CD4-positive, alpha-beta T cell (primary cell): ENCODE measurements around the gene IQCM. TPM values are rescaled to one million over a fixed set of nuclear protein-coding genes. Genes with fewer than 3 reads are reported as not detected.

Experiments
- ATAC-seq: fragments of 200-7000 bp; cut with Tn5 transposase; one replicate; pipeline ENCODE4 v1.10.0; 2022; ENCODE audit warnings: mild to moderate bottlenecking; ENCODE audit not compliant: poor library complexity
- CTCF ChIA-PET: fragments of 350-600 bp; sonication (Branson Sonifier 250); formaldehyde crosslinking; loops from one replicate; lab custom pipeline; 2021; ENCODE audit warnings: antibody characterized with exemption, inconsistent platforms; lab: Charles Lee
- POLR2A ChIA-PET: fragments of 350-600 bp; sonication (Branson Sonifier 250); formaldehyde crosslinking; loops from one replicate; lab custom pipeline; 2021; ENCODE audit warnings: antibody characterized with exemption, inconsistent platforms; lab: Charles Lee
- DNase-seq, 14 experiments: peaks; one replicate each; pipeline ENCODE4 v3.0.0-alpha.2; 2013 to 2020; ENCODE audit warnings: mixed read lengths in 2 of 14
- H3K27ac ChIP-seq, 2 donors: one replicate each; pipeline versions ENCODE4 v1.5.1 to v1.7.0; 2013; ENCODE audit warnings: low read length in 2 of 2, low read depth in 1 of 2, mild to moderate bottlenecking in 1 of 2
- H3K27me3 ChIP-seq, 2 experiments: 1 replicate in 1 of 2; 2 replicates in 1 of 2; pipeline versions ENCODE4 v1.6.1 to v1.7.0; 2013; ENCODE audit warnings: low read length in 2 of 2, control low read depth in 1 of 2, mild to moderate bottlenecking in 1 of 2, moderate library complexity in 1 of 2; ENCODE audit not compliant: insufficient read depth in 2 of 2, control insufficient read depth in 1 of 2
- H3K36me3 ChIP-seq: one replicate; pipeline ENCODE4 v1.6.1; 2013; ENCODE audit warnings: low read length, control low read depth; ENCODE audit not compliant: insufficient read depth
- H3K4me1 ChIP-seq: one replicate; pipeline ENCODE4 v1.6.1; 2013; ENCODE audit warnings: low read length, control low read depth; ENCODE audit not compliant: insufficient read depth
- H3K4me3 ChIP-seq: one replicate; pipeline ENCODE4 v1.5.1; 2013; ENCODE audit warnings: mild to moderate bottlenecking, low read length, moderate library complexity
- H3K9me3 ChIP-seq, 2 experiments: 1 replicate in 1 of 2; 2 replicates in 1 of 2; pipeline versions ENCODE4 v1.6.1 to v1.7.0; 2013; ENCODE audit warnings: low read length in 2 of 2, mild to moderate bottlenecking in 2 of 2, control low read depth in 1 of 2, moderate library complexity in 1 of 2; ENCODE audit not compliant: control insufficient read depth in 1 of 2, insufficient read depth in 1 of 2
- H3K27ac Mint-ChIP-seq: one replicate; pipeline ENCODE4 v1.8.0; 2020; ENCODE audit warnings: mixed read lengths
- H3K27me3 Mint-ChIP-seq: one replicate; pipeline ENCODE4 v1.8.0; 2021; ENCODE audit warnings: mixed read lengths
- H3K36me3 Mint-ChIP-seq: one replicate; pipeline ENCODE4 v1.8.0; 2021; ENCODE audit warnings: low read depth, mixed read lengths
- H3K4me1 Mint-ChIP-seq: one replicate; pipeline ENCODE4 v1.8.0; 2021; ENCODE audit warnings: low read depth, mixed read lengths
- H3K4me3 Mint-ChIP-seq: one replicate; pipeline ENCODE4 v1.8.0; 2020; ENCODE audit warnings: mild to moderate bottlenecking, mixed read lengths
- H3K9me3 Mint-ChIP-seq: one replicate; pipeline ENCODE4 v1.8.0; 2020; ENCODE audit warnings: mixed read lengths
- CTCF ChIP-seq: fragments of 200-600 bp; IDR thresholded peaks from one replicate; pipeline ENCODE4 v1.8.0; 2022; ENCODE audit warnings: antibody characterized with exemption, mild to moderate bottlenecking
- intact Hi-C, 2 experiments: fragments of 100-400 bp; cut with DNase I in 1 of 2; cut with micrococcal nuclease in 1 of 2; formaldehyde crosslinking; loops; one replicate each; pipeline versions ENCODE4 v1.15.1 to v1.9.0; 2023 to 2025; cut with DNase I, micrococcal nuclease
- total RNA-seq, 174 experiments: library from RNA in 2 of 174; stranded (reverse) in 2 of 174; gene quantifications; one replicate each; pipeline ENCODE4 v1.2.3 and lab custom pipeline; 2021 to 2026

Gene IQCM
- total RNA-seq, 2 experiments from 2014 or later, result not detected

GRCh38 chr4:149799546-149799945 is 16.1 kb downstream of the IQCM start:
- Mint-ChIP-seq H3K27me3 (no peaks in the 10 kb centered on the region), H3K27ac (no peak overlapping the region), H3K4me1 (no peaks in the 10 kb centered on the region), H3K36me3 (no peaks in the 10 kb centered on the region), H3K9me3 (peaks cover 9% of the 10 kb centered on the region), H3K4me3 (no peak overlapping the region)
- Histone ChIP-seq H3K9me3 (peaks cover 0 to 8% of the 10 kb centered on the region in 2 experiments), H3K36me3 (no peaks in the 10 kb centered on the region), H3K4me3 (no peak overlapping the region), H3K4me1 (no peaks in the 10 kb centered on the region), H3K27me3 (no peaks in the 10 kb centered on the region), H3K27ac (no peak overlapping the region)
- ChIA-PET POLR2A (no interaction called here), CTCF (no interaction called here)
- intact Hi-C loops, result no loop called here
- DNase-seq (no peak), ATAC-seq (no peak)
- TF ChIP-seq CTCF, result no peak

GRCh38 chr4:149796381-149796780 is 19.3 kb downstream of the IQCM start:
- no peaks in the 10 kb centered on the region for H3K4me1 Mint-ChIP-seq
- intact Hi-C loops, result no loop called here

GRCh38 chr4:149795256-149795655 is 20.4 kb downstream of the IQCM start:
- Histone ChIP-seq H3K36me3 (no peaks in the 10 kb centered on the region), H3K27me3 (no peaks in the 10 kb centered on the region), H3K4me1 (no peaks in the 10 kb centered on the region), H3K9me3 (no peaks in the 10 kb centered on the region), H3K4me3 (no peak overlapping the region), H3K27ac (no peak overlapping the region)
- ChIA-PET CTCF (no interaction called here), POLR2A (no interaction called here)
- no peak for TF ChIP-seq CTCF
- ATAC-seq (no peak), DNase-seq (no peak)
- Mint-ChIP-seq H3K27ac (no peak overlapping the region), H3K4me1 (no peaks in the 10 kb centered on the region), H3K9me3 (peaks cover 2% of the 10 kb centered on the region), H3K4me3 (no peak overlapping the region), H3K27me3 (no peaks in the 10 kb centered on the region), H3K36me3 (no peaks in the 10 kb centered on the region)
- intact Hi-C loops, result no loop called here

More at GRCh38 chr4:149796381-149796780, 19.3 kb downstream of the IQCM start:
- H3K9me3 Mint-ChIP-seq, result peaks cover 4% of the 10 kb centered on the region
- no peaks in the 10 kb centered on the region for H3K9me3 ChIP-seq
- ChIA-PET CTCF (no interaction called here), POLR2A (no interaction called here)
- no peak for TF ChIP-seq CTCF
- H3K27ac Mint-ChIP-seq, result no peak overlapping the region
- no peak for ATAC-seq
- no peak overlapping the region for H3K27ac ChIP-seq
- no peaks in the 10 kb centered on the region for H3K4me1 ChIP-seq
- H3K4me3 Mint-ChIP-seq, result no peak overlapping the region
- no peak for DNase-seq
- H3K36me3 ChIP-seq, result no peaks in the 10 kb centered on the region
- no peaks in the 10 kb centered on the region for H3K27me3 Mint-ChIP-seq
- H3K27me3 ChIP-seq, result no peaks in the 10 kb centered on the region
- no peak overlapping the region for H3K4me3 ChIP-seq
- H3K36me3 Mint-ChIP-seq, result no peaks in the 10 kb centered on the region
